DOHH2 (cell line): ENCODE measurements around the gene MOB3C.

Source experiments
- CTCF ChIP-seq: fragments of 200-600 bp; sonication (generic); IDR thresholded peaks from one replicate; pipeline ENCODE4 v1.5.1; 2014; ENCODE audit warnings: antibody characterized with exemption, mild to moderate bottlenecking, low read depth, low read length; ENCODE audit not compliant: poor library complexity, severe bottlenecking
- EZH2phosphoT487 ChIP-seq: fragments of 200-600 bp; sonication (generic); IDR thresholded peaks from 2 replicates; pipeline ENCODE4 v1.6.1; 2017; ENCODE audit warnings: borderline replicate concordance, mild to moderate bottlenecking, antibody characterized with exemption, low read length, moderate library complexity, mixed read lengths

DNA sequence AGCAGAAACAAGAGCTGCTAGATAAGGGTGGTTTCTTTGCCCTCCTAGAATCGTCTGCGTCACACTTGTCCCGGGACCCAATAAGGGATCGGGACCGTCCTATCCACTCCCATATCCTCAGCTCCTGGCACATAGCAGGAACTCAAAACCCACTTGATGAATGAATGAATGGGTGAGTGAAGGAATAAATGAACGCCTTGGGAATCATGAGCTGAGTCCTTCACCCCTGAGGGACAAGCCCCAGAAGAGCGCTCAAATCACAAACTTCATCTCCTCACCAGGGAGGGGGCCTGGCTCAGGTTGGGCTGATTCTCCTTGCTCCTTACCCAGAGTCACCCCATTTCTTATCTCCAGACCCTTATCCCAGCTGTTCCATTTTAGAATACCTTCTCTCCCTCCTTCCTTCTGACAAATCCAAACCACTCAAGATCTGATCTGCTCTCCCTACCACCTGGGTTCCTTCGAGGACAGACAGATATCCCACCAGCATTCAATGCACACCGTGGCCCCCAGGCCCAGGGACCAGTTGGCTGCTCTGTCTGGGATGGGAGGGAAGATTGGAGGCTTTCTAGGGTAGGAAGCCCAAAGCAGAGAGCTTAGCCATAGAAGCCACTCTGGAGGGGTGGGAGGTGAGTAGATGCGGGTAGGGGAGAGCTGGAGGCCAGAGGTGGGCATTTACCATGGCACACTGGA, 643 bp upstream of the MOB3C start:
- TF ChIP-seq CTCF (no peak), EZH2phosphoT487 (no peak)
